Spleen (tissue), 7 donors: ENCODE data around the gene PCDH15.

Experiments used
- POLR2AphosphoS5 ChIP-seq, 3 donors: sonication (generic); formaldehyde crosslinking; IDR thresholded peaks; one replicate each; pipeline ENCODE4 v1.5.1; 2017; ENCODE audit warnings: antibody characterized with exemption in 3 of 3
- TF ChIP-seq, protein P1 (sequence below), 11 experiments: fragments of 200-600 bp in 7 of 11; fragments of 450-650 bp in 4 of 11; sonication (generic) in 4 of 11; IDR thresholded peaks in 8 of 11; conservative IDR thresholded peaks in 3 of 11; 1 replicate in 7 of 11; 2 replicates in 4 of 11; pipeline versions ENCODE4 v1.4.0 to v1.8.0; 2016 to 2021; ENCODE audit warnings: antibody characterized with exemption in 11 of 11, inconsistent platforms in 4 of 11, mild to moderate bottlenecking in 1 of 11
- donor health status: DM: no; HTN: no; CAD: no; lungs with moderate emphysema.
- donor health status: DM: no; HTN: no; CAD: no.
- donor health status: DM: no; HTN: no; CAD: no.

DNA sequence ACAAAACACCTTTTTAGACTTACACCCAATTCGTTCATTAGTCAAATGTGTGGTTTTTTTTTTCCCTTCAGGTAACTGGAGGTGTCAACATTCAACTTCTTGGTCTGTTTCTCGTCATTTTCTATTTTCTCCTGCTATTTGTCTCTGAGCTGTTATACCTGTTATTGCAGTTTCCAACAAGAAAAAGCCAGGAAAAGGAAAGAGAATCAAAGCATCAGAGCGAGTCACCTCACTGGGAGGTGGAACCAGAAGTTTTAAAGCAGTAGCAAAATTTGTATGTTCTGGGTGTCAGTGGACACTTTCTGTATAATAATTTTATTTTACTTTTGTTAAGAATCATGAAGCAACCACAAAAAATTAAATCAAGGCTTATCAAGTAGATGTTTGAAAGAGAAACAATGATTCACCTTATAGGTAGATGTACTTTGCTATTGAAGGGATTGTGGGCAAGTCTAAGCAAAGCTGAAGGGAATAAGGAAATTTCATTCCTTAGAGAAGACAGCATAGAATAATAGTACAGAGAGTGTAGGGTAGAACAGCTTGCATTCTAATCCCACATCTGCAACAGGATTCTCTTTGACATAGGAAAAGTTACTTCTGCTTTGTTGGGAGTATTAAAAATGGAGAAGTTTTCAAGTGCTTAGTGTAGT, 675.8 kb downstream of the PCDH15 start:
- TF ChIP-seq, protein P1, sequence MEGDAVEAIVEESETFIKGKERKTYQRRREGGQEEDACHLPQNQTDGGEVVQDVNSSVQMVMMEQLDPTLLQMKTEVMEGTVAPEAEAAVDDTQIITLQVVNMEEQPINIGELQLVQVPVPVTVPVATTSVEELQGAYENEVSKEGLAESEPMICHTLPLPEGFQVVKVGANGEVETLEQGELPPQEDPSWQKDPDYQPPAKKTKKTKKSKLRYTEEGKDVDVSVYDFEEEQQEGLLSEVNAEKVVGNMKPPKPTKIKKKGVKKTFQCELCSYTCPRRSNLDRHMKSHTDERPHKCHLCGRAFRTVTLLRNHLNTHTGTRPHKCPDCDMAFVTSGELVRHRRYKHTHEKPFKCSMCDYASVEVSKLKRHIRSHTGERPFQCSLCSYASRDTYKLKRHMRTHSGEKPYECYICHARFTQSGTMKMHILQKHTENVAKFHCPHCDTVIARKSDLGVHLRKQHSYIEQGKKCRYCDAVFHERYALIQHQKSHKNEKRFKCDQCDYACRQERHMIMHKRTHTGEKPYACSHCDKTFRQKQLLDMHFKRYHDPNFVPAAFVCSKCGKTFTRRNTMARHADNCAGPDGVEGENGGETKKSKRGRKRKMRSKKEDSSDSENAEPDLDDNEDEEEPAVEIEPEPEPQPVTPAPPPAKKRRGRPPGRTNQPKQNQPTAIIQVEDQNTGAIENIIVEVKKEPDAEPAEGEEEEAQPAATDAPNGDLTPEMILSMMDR (IDR thresholded peaks at IDR 0.05 in 8 of 11, conservative IDR thresholded peaks at IDR 0.05 in 3 of 11): no peak
- TF ChIP-seq POLR2AphosphoS5 (IDR thresholded peaks at IDR 0.05): no peak
